NCI-H446 treated with DMSO at 0.1 percent for 48 hours (cell line): Measurements from ENCODE around the gene SGSH.
"Not testable (repeated sequence)": the region's sequence is repeated elsewhere in the genome, so short reads cannot be mapped to it uniquely, and the experiment has no call there.

ENCODE experiments used
- DNase-seq: peaks from one replicate; lab custom pipeline; 2025; lab: John Stamatoyannopoulos, UW

Gene SGSH

GRCh38 chr17:80253631-80254395, 33.7 kb upstream of the SGSH start:
- no peak for DNase-seq

- DNase-seq, result no peak
Measured at GRCh38 chr17:80252871-80253270, 32.7 kb upstream of the SGSH start.

- DNase-seq, result no peak
Measured at GRCh38 chr17:80251966-80252365, 31.8 kb upstream of the SGSH start.

- no peak for DNase-seq
Measured at GRCh38 chr17:80248894-80249710, 29.0 kb upstream of the SGSH start.

GRCh38 chr17:80248001-80248893, 28.1 kb upstream of the SGSH start:
- DNase-seq, result no peak

- no peak for DNase-seq
Measured at GRCh38 chr17:80247561-80247960, 27.4 kb upstream of the SGSH start.

GRCh38 chr17:80246726-80247125, 26.6 kb upstream of the SGSH start:
- no peak for DNase-seq

GRCh38 chr17:80246266-80246681, 26.1 kb upstream of the SGSH start:
- no peak for DNase-seq

GRCh38 chr17:80245566-80246265, 25.6 kb upstream of the SGSH start:
- DNase-seq, result no peak

- DNase-seq, result no peak
Measured at GRCh38 chr17:80244871-80245509, 24.9 kb upstream of the SGSH start.

- DNase-seq, result not testable (repeated sequence)
Measured at GRCh38 chr17:80244448-80244847, 24.3 kb upstream of the SGSH start.

GRCh38 chr17:80243526-80244433, 23.6 kb upstream of the SGSH start:
- no peak for DNase-seq

- DNase-seq, result no peak
Measured at GRCh38 chr17:80242505-80242904, 22.4 kb upstream of the SGSH start.

- DNase-seq, result no peak
Measured at GRCh38 chr17:80237386-80237785, 17.3 kb upstream of the SGSH start.

GRCh38 chr17:80236911-80237310, 16.8 kb upstream of the SGSH start:
- no peak for DNase-seq

- DNase-seq, result no peak
Measured at GRCh38 chr17:80233202-80233601, 13.1 kb upstream of the SGSH start.

GRCh38 chr17:80232438-80232837, 12.3 kb upstream of the SGSH start:
- DNase-seq, result no peak

GRCh38 chr17:80229011-80229410, 8.9 kb upstream of the SGSH start:
- DNase-seq, result no peak

GRCh38 chr17:80228477-80228876, 8.3 kb upstream of the SGSH start:
- no peak for DNase-seq

- DNase-seq, result no peak
Measured at GRCh38 chr17:80227666-80228065, 7.5 kb upstream of the SGSH start.
